Osteoblast (primary cell): ENCODE measurements around the gene FXYD3. TPM values are rescaled to one million over a fixed set of nuclear protein-coding genes. Genes with fewer than 3 reads are reported as not detected.

ENCODE experiments used
- DNase-seq: peaks from one replicate; pipeline ENCODE4 v3.0.0; 2011; ENCODE audit warnings: low spot score, mixed read lengths; ENCODE audit not compliant: insufficient read length; ENCODE audit errors: missing footprints
- H2AFZ ChIP-seq: 2 replicates; pipeline ENCODE4 v1.6.0; 2011; ENCODE audit warnings: mild to moderate bottlenecking, low read length
- H3K27ac ChIP-seq: 2 replicates; pipeline ENCODE4 v1.5.1; 2011; ENCODE audit warnings: mild to moderate bottlenecking, low read depth, low read length, moderate library complexity
- H3K27me3 ChIP-seq: 2 replicates; pipeline ENCODE4 v1.6.0; 2012; ENCODE audit warnings: mild to moderate bottlenecking, control low read depth, inconsistent platforms, low read length, moderate library complexity; ENCODE audit not compliant: insufficient read depth
- H3K36me3 ChIP-seq: 2 replicates; pipeline ENCODE4 v1.5.1; 2011; ENCODE audit warnings: mild to moderate bottlenecking, low read length, control low read depth, moderate library complexity; ENCODE audit not compliant: insufficient read depth
- H3K4me1 ChIP-seq: 2 replicates; pipeline ENCODE4 v1.5.1; 2011; ENCODE audit warnings: mild to moderate bottlenecking, low read length, control low read depth, moderate library complexity; ENCODE audit not compliant: insufficient read depth
- H3K4me2 ChIP-seq: 2 replicates; pipeline ENCODE4 v1.6.0; 2011; ENCODE audit warnings: mild to moderate bottlenecking, low read length; ENCODE audit not compliant: insufficient read depth
- H3K4me3 ChIP-seq: fragments of 200-600 bp; sonication (generic); 3 replicates; pipeline ENCODE4 v1.5.1; 2012; ENCODE audit warnings: mild to moderate bottlenecking, low read length, inconsistent platforms; ENCODE audit not compliant: insufficient read depth
- H3K79me2 ChIP-seq: 2 replicates; pipeline ENCODE4 v1.6.0; 2012; ENCODE audit warnings: mild to moderate bottlenecking, low read length, control low read depth, inconsistent platforms; ENCODE audit not compliant: insufficient read depth
- H3K9me3 ChIP-seq: 2 replicates; pipeline ENCODE4 v1.5.1; 2011; ENCODE audit warnings: low read depth, low read length, control low read depth
- H4K20me1 ChIP-seq: 2 replicates; pipeline ENCODE4 v1.6.0; 2012; ENCODE audit warnings: mild to moderate bottlenecking, low read length, control low read depth; ENCODE audit not compliant: insufficient read depth
- CTCF ChIP-seq: IDR thresholded peaks from 2 replicates; pipeline ENCODE4 v1.5.1; 2011; ENCODE audit warnings: mild to moderate bottlenecking, low read depth, low read length, moderate library complexity; ENCODE audit errors: extremely low read depth
- total RNA-seq: library from RNA; depleted of rRNA; stranded (reverse); fragments of >200 nt; gene quantifications from 2 replicates; pipeline ENCODE4 v1.2.3, GENCODE V29; 2012

Gene FXYD3
- total RNA-seq, 1 donor: not detected

- no peaks in the 10 kb centered on the region for H3K36me3 ChIP-seq
- H3K27ac ChIP-seq: no peak overlapping the region
- H2AFZ ChIP-seq: no peak overlapping the region
- peak; percentile 34 for DNase-seq
- H3K27me3 ChIP-seq: peaks cover 3% of the 10 kb centered on the region
- H4K20me1 ChIP-seq: no peaks in the 10 kb centered on the region
- H3K9me3 ChIP-seq: no peaks in the 10 kb centered on the region
- no peaks in the 10 kb centered on the region for H3K4me1 ChIP-seq
- no peaks in the 10 kb centered on the region for H3K79me2 ChIP-seq
- no peak for TF ChIP-seq CTCF
- H3K4me3 ChIP-seq: no peak overlapping the region
- H3K4me2 ChIP-seq: no peak overlapping the region
Observed at GRCh38 chr19:35093941-35094647, 21.5 kb upstream of the FXYD3 start.

- no peaks in the 10 kb centered on the region for H3K9me3 ChIP-seq
- no peaks in the 10 kb centered on the region for H3K79me2 ChIP-seq
- H3K4me2 ChIP-seq: no peak overlapping the region
- H3K36me3 ChIP-seq: no peaks in the 10 kb centered on the region
- H3K27ac ChIP-seq: no peak overlapping the region
- no peak for DNase-seq
- no peak overlapping the region for H2AFZ ChIP-seq
- H3K4me1 ChIP-seq: no peaks in the 10 kb centered on the region
- no peak for TF ChIP-seq CTCF
- no peaks in the 10 kb centered on the region for H4K20me1 ChIP-seq
- peaks cover 3% of the 10 kb centered on the region for H3K27me3 ChIP-seq
- no peak overlapping the region for H3K4me3 ChIP-seq
Observed at GRCh38 chr19:35094656-35095055, 21.0 kb upstream of the FXYD3 start.

GRCh38 chr19:35095667-35096368 is 19.8 kb upstream of the FXYD3 start:
- H3K9me3 ChIP-seq: no peaks in the 10 kb centered on the region
- H3K79me2 ChIP-seq: no peaks in the 10 kb centered on the region
- peaks cover 3% of the 10 kb centered on the region for H3K27me3 ChIP-seq
- no peaks in the 10 kb centered on the region for H3K4me1 ChIP-seq
- H3K4me2 ChIP-seq: no peak overlapping the region
- H3K27ac ChIP-seq: no peak overlapping the region
- no peaks in the 10 kb centered on the region for H3K36me3 ChIP-seq
- no peak for TF ChIP-seq CTCF
- no peak overlapping the region for H3K4me3 ChIP-seq
- peak; percentile 71 for DNase-seq
- H4K20me1 ChIP-seq: no peaks in the 10 kb centered on the region
- no peak overlapping the region for H2AFZ ChIP-seq

- peak; percentile 86 for DNase-seq
- H3K4me2 ChIP-seq: no peak overlapping the region
- H3K9me3 ChIP-seq: no peaks in the 10 kb centered on the region
- peaks cover 1% of the 10 kb centered on the region for H3K27me3 ChIP-seq
- no peak for TF ChIP-seq CTCF
- H3K27ac ChIP-seq: no peak overlapping the region
- no peak overlapping the region for H2AFZ ChIP-seq
- no peaks in the 10 kb centered on the region for H3K36me3 ChIP-seq
- H4K20me1 ChIP-seq: no peaks in the 10 kb centered on the region
- H3K4me3 ChIP-seq: no peak overlapping the region
- no peaks in the 10 kb centered on the region for H3K4me1 ChIP-seq
- no peaks in the 10 kb centered on the region for H3K79me2 ChIP-seq
Observed at GRCh38 chr19:35098413-35099049, 17.1 kb upstream of the FXYD3 start.
